22Rv1 (cell line): Measurements from ENCODE around the gene KCNJ15.

Source experiments
- ZFX ChIP-seq: fragments of 450-650 bp; IDR thresholded peaks from 2 replicates; pipeline ENCODE4 v1.6.1; 2017; ENCODE audit warnings: antibody characterized with exemption, borderline replicate concordance
- TF ChIP-seq, protein P1 (sequence below): fragments of 450-650 bp; IDR thresholded peaks from 2 replicates; pipeline ENCODE4 v1.5.1; 2017; ENCODE audit warnings: mild to moderate bottlenecking

- TF ChIP-seq, protein P1, sequence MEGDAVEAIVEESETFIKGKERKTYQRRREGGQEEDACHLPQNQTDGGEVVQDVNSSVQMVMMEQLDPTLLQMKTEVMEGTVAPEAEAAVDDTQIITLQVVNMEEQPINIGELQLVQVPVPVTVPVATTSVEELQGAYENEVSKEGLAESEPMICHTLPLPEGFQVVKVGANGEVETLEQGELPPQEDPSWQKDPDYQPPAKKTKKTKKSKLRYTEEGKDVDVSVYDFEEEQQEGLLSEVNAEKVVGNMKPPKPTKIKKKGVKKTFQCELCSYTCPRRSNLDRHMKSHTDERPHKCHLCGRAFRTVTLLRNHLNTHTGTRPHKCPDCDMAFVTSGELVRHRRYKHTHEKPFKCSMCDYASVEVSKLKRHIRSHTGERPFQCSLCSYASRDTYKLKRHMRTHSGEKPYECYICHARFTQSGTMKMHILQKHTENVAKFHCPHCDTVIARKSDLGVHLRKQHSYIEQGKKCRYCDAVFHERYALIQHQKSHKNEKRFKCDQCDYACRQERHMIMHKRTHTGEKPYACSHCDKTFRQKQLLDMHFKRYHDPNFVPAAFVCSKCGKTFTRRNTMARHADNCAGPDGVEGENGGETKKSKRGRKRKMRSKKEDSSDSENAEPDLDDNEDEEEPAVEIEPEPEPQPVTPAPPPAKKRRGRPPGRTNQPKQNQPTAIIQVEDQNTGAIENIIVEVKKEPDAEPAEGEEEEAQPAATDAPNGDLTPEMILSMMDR = no peak
- TF ChIP-seq ZFX = no peak
Measured at GRCh38 chr21:38284216-38284615, 27.4 kb downstream of the KCNJ15 start.
